Right lobe of liver (tissue), 4 donors: ENCODE results near the gene MTMR11.

ENCODE experiments used
- POLR2A ChIP-seq: fragments of 450-650 bp; IDR thresholded peaks from one replicate; pipeline ENCODE4 v1.6.1; 2017; ENCODE audit warnings: antibody characterized with exemption, mild to moderate bottlenecking
- TF ChIP-seq, protein P1 (sequence below), 4 donors: fragments of 200-600 bp in 3 of 4; fragments of 450-650 bp in 1 of 4; IDR thresholded peaks; one replicate each; pipeline versions ENCODE4 v1.5.1 to v1.8.0; 2016 to 2022; ENCODE audit warnings: antibody characterized with exemption in 4 of 4, mild to moderate bottlenecking in 2 of 4
- donor health status: DM: no; HTN: no; CAD: no.
- donor health status: DM: no; HTN: no; CAD: no.
- donor health status: DM: no; HTN: yes; CAD: no.

DNA sequence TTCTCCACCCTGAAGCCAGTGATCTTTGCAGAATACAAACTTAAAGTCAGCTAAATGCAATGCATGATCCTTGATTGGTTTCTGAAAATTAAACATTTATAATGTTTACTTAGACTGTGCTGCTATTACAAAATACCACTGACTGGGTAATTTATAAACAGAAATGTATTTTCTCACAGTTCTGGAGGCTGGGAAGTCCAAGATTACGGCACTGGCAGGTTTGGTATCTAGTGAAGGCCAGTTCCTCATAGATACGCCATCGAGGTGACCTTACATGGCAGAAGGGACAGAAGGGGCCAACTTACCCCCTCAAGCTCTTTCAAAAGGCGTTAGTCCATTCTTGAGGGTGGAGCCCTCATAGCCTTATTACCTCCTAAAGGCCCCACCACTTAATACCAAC is 40.1 kb downstream of the MTMR11 start:
- TF ChIP-seq, protein P1, sequence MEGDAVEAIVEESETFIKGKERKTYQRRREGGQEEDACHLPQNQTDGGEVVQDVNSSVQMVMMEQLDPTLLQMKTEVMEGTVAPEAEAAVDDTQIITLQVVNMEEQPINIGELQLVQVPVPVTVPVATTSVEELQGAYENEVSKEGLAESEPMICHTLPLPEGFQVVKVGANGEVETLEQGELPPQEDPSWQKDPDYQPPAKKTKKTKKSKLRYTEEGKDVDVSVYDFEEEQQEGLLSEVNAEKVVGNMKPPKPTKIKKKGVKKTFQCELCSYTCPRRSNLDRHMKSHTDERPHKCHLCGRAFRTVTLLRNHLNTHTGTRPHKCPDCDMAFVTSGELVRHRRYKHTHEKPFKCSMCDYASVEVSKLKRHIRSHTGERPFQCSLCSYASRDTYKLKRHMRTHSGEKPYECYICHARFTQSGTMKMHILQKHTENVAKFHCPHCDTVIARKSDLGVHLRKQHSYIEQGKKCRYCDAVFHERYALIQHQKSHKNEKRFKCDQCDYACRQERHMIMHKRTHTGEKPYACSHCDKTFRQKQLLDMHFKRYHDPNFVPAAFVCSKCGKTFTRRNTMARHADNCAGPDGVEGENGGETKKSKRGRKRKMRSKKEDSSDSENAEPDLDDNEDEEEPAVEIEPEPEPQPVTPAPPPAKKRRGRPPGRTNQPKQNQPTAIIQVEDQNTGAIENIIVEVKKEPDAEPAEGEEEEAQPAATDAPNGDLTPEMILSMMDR (IDR thresholded peaks at IDR 0.05), result no peak
- TF ChIP-seq POLR2A, result no peak
